Central memory CD8-positive, alpha-beta T cell (primary cell): ENCODE measurements around the gene AGFG1.

Experiments used
- ATAC-seq: fragments of 150-1000 bp; cut with Tn5 transposase; replicated peaks from 2 replicates; pipeline ENCODE4 v1.10.0; 2022; ENCODE audit warnings: mild to moderate bottlenecking, moderate FRiP score, moderate number of reproducible peaks; ENCODE audit not compliant: poor library complexity, severe bottlenecking; ENCODE audit errors: extremely low read depth
- DNase-seq, 2 donors: peaks; one replicate each; pipeline ENCODE4 v3.0.0; 2021; ENCODE audit warnings: low spot score in 2 of 2
- H3K27ac Mint-ChIP-seq: one replicate; pipeline ENCODE4 v1.8.0; 2022; ENCODE audit warnings: low read depth, mild to moderate bottlenecking, moderate library complexity, mixed read lengths
- H3K27me3 Mint-ChIP-seq: one replicate; pipeline ENCODE4 v1.8.0; 2022; ENCODE audit warnings: mixed read lengths
- H3K36me3 Mint-ChIP-seq: one replicate; pipeline ENCODE4 v1.8.0; 2022; ENCODE audit warnings: mild to moderate bottlenecking, moderate library complexity, mixed read lengths; ENCODE audit not compliant: insufficient read depth
- H3K4me1 Mint-ChIP-seq: one replicate; pipeline ENCODE4 v1.8.0; 2022; ENCODE audit warnings: mixed read lengths
- H3K4me3 Mint-ChIP-seq: one replicate; pipeline ENCODE4 v1.8.0; 2022; ENCODE audit warnings: mild to moderate bottlenecking, moderate library complexity, mixed read lengths
- H3K9me3 Mint-ChIP-seq: one replicate; pipeline ENCODE4 v1.8.0; 2022; ENCODE audit warnings: mixed read lengths

The AGFG1 gene

DNA sequence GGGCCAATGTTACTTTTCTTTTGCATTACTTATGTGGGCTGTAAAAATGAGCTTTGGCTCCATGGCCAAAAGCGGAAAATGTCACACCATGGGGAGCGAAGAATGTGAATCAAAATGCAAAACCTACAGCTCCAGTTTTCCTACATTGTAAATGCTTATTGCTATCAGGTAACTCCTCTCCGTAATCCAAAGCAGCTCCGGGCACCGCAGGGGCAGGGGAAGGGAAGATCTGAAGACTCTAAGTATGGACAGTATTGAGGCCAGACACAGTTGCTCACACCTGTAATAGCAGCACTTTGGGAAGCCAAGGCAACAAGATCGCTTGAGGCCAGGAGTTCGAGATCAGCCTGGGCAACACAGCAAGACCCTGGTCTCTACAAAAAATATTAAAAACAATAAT lies 7.1 kb upstream of the AGFG1 start:
- Mint-ChIP-seq H3K4me1 (peaks cover 32% of the 10 kb centered on the region), H3K27me3 (peaks cover 10% of the 10 kb centered on the region), H3K27ac (no peak overlapping the region), H3K9me3 (no peaks in the 10 kb centered on the region), H3K36me3 (no peaks in the 10 kb centered on the region), H3K4me3 (no peak overlapping the region)
- DNase-seq: no peak
- no peak for ATAC-seq

DNA sequence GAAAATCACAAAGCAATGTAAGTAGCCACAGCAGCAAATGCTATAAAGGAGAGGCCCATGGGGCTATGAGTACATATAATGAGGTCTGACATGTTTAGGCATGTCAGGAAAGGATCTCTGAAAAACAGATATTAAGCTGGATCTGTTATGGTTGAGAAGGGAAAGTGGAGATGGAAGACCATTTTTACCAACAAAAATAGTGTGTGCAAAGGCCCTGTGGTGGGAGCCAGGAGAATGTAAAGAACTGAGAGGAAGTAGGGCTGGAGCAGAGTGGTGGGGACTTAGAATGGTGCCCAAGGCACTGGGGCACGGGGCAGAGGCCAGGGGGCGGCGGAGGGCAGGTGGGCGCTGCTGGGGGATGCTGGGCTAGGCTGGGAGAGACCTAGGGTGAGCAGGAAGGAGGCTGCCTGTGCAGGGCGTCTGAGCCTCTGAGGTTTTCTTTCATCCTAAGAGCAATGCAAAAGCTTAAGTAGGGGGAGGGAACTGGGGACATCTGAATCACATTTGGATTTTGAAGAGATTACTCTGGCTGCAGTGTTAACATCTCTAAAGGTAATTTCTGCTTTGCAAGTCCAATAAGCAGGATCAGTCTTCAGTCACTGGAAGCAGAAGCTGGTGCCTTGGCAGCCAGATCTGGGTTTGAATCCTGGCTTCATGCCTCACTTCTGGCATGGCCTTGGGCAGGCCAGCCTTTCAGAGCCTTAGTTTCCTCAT lies 4.9 kb upstream of the AGFG1 start:
- H3K27ac Mint-ChIP-seq: no peak overlapping the region

DNA sequence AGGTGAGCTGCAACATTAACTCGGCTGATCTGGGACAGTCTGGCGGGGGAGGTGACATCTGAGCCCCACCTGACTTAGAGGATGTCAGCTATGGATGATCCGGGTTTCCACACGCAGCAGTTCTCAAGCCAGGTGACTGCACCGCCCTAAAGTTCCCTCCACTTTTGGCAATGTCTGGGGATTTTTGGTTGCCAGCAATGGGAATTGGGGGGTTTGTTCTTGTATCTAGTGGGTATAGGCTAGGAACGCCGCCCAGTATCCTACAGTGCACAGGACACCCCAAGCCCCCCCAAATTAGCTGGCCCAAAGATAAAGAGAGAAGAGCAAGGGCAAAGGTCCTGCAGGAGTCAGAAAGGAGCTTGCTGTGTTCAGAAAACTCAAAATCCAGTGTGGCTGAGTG lies 544 bp upstream of the AGFG1 start:
- Mint-ChIP-seq H3K4me1 (peaks cover 28% of the 10 kb centered on the region), H3K9me3 (no peaks in the 10 kb centered on the region), H3K27ac (peak overlapping the region; percentile 59), H3K27me3 (no peaks in the 10 kb centered on the region), H3K4me3 (peak overlapping the region; percentile 91), H3K36me3 (peaks cover 11% of the 10 kb centered on the region)
- ATAC-seq: no peak
- no peak for DNase-seq

More for the DNA sequence above, 4.9 kb upstream of the AGFG1 start:
- Mint-ChIP-seq H3K4me1 (peaks cover 23% of the 10 kb centered on the region), H3K36me3 (peaks cover 7% of the 10 kb centered on the region), H3K27me3 (peaks cover 3% of the 10 kb centered on the region), H3K9me3 (no peaks in the 10 kb centered on the region), H3K4me3 (no peak overlapping the region)
- ATAC-seq (no peak), DNase-seq (no peak)

DNA sequence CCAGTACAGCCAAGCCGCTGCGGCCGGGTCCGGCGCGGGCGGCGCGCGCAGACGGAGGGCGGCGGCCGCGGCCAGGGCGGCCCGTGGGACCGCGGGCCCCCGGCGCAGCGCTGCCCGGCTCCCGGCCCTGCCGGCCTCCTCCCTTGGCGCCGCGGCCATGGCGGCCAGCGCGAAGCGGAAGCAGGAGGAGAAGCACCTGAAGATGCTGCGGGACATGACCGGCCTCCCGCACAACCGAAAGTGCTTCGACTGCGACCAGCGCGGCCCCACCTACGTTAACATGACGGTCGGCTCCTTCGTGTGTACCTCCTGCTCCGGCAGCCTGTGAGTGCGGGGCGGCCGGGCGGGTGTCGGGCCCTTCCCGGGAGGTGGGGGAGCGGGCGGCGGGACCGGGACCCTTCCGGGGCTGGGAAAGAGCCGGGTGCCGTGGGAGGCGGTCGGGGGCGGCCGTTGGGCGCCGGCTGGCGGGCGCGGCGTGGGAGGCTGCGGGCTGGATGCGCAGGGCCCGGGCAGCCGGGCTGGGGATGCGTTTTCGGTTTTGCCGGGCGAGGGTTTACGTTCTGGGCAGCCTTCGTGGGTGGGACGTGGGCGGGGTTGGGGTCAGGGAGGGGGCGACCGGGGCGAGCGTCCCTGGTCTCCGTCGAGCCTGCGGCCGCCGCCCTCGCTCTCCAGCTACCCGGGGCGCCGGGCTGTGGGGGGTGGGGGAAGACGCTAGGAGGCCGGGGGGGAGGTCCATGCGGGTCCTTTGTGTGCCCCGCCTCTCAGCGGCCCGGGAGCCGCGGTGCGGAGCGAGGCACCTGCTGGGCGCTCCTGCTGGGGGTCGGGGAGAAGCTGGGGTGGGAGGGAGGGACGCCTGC lies 537 bp downstream of the AGFG1 start:
- no peak for DNase-seq
- peak; percentile 60 for ATAC-seq
- Mint-ChIP-seq H3K9me3 (no peaks in the 10 kb centered on the region), H3K27ac (peak overlapping the region; percentile 84), H3K4me3 (peak overlapping the region; percentile 91), H3K27me3 (no peaks in the 10 kb centered on the region), H3K36me3 (peaks cover 13% of the 10 kb centered on the region), H3K4me1 (peaks cover 28% of the 10 kb centered on the region)

- Mint-ChIP-seq H3K36me3 (peaks cover 13% of the 10 kb centered on the region), H3K27me3 (no peaks in the 10 kb centered on the region), H3K4me1 (peaks cover 28% of the 10 kb centered on the region), H3K9me3 (no peaks in the 10 kb centered on the region), H3K27ac (peak overlapping the region; percentile 84), H3K4me3 (peak overlapping the region; percentile 91)
- ATAC-seq (no peak), DNase-seq (no peak)
Measured at GRCh38 chr2:227473122-227473461, 1.1 kb downstream of the AGFG1 start.

- Mint-ChIP-seq H3K4me3 (peak overlapping the region; percentile 91), H3K27ac (peak overlapping the region; percentile 84), H3K4me1 (peaks cover 34% of the 10 kb centered on the region), H3K36me3 (peaks cover 14% of the 10 kb centered on the region), H3K27me3 (no peaks in the 10 kb centered on the region), H3K9me3 (no peaks in the 10 kb centered on the region)
- DNase-seq (no peak), ATAC-seq (no peak)
Measured at GRCh38 chr2:227473806-227474205, 1.9 kb downstream of the AGFG1 start.

- no peak for DNase-seq
- Mint-ChIP-seq H3K4me3 (peak overlapping the region; percentile 43), H3K27me3 (no peaks in the 10 kb centered on the region), H3K4me1 (peaks cover 39% of the 10 kb centered on the region), H3K9me3 (no peaks in the 10 kb centered on the region), H3K27ac (peak overlapping the region; percentile 6), H3K36me3 (peaks cover 15% of the 10 kb centered on the region)
- ATAC-seq: no peak
Measured at GRCh38 chr2:227474410-227474809, 2.5 kb downstream of the AGFG1 start.

DNA sequence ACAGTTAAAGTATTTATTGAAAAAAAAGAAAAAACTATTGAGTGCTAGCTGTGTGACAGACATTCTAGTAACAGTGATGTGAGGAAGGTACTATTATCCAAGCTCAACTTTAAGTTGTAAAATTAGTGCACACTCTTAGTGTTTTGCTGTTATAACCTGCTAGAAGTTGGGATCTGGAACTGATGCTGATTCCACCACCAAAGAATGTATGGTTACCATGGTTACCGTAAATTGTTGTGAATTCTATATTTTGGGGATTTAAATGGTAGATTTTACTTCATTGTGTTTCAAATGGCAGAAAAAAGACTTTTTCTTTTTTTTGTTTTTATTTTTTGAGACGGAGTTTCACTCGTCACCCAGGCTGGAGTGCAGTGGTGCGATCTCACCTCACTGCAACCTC lies 5.3 kb downstream of the AGFG1 start:
- no peak for DNase-seq
- Mint-ChIP-seq H3K36me3 (peaks cover 8% of the 10 kb centered on the region), H3K4me1 (peaks cover 56% of the 10 kb centered on the region), H3K27ac (no peak overlapping the region), H3K9me3 (no peaks in the 10 kb centered on the region), H3K4me3 (no peak overlapping the region), H3K27me3 (no peaks in the 10 kb centered on the region)
- no peak for ATAC-seq

- no peaks in the 10 kb centered on the region for H3K27me3 Mint-ChIP-seq
- no peak for DNase-seq
- peak overlapping the region; percentile 25 for H3K27ac Mint-ChIP-seq
- no peak overlapping the region for H3K4me3 Mint-ChIP-seq
- peak; percentile 59 for ATAC-seq
- H3K36me3 Mint-ChIP-seq: peaks cover 4% of the 10 kb centered on the region
- H3K4me1 Mint-ChIP-seq: peaks cover 49% of the 10 kb centered on the region
- no peaks in the 10 kb centered on the region for H3K9me3 Mint-ChIP-seq
Measured at GRCh38 chr2:227479865-227480475, 8.0 kb downstream of the AGFG1 start.

DNA sequence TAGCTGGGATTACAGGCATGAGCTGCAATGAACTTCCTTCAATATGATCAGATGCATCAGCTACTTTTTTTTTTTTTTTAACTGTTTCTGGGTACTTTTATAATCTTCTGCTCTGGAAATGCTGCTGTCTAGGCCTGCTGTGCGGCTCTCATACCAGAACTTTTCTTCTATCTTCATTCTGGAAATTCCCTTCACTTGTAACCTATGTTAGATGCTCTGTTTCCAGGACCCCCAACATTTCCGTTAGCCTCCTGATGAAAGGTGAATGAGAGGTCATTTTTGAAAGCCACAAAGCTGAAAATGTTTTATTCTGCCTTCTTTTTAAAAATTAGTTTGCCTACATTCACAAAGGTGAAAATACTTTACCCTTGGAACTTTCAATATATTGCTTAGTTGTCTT lies 8.6 kb downstream of the AGFG1 start:
- DNase-seq (no peak), ATAC-seq (peak; percentile 53)
- Mint-ChIP-seq H3K4me3 (peak overlapping the region; percentile 29), H3K9me3 (no peaks in the 10 kb centered on the region), H3K27me3 (no peaks in the 10 kb centered on the region), H3K27ac (peak overlapping the region; percentile 42), H3K4me1 (peaks cover 51% of the 10 kb centered on the region), H3K36me3 (peaks cover 4% of the 10 kb centered on the region)

DNA sequence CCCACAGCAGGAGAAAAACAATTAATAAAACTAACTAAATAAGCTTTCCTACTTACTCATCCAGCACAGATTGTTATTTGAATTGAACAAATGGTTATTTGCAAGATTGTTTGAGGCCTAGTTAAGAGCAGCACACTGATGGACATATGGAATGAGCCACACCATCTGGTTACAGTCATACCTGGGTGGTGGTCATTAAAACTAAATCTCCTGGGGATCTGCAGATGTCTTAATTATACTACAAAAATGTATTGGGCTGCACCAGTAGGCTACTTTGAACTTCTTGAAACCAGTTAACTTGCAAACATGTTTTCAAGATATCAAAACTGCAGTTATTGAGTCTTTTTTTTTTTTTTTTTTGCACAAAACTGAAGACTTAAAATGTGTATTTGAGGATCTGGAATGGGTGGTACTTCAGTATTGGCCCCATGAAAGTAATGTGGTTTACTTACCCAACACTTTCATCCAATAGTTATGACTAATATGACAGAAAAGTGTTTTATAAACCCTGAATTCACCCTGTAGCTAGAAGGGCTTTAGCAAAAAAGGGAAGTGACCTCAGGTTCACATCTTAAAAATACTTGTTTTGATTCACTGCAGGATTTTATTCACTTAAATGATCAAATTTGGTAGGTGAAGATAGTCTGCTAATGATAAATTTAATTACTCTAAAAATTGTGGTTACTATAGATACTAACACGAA lies 10.8 kb downstream of the AGFG1 start:
- no peak for ATAC-seq

GRCh38 chr2:227485429-227485828 lies 13.5 kb downstream of the AGFG1 start:
- no peak for DNase-seq
- Mint-ChIP-seq H3K4me3 (no peak overlapping the region), H3K27ac (no peak overlapping the region), H3K36me3 (peaks cover 2% of the 10 kb centered on the region), H3K4me1 (peaks cover 52% of the 10 kb centered on the region), H3K27me3 (no peaks in the 10 kb centered on the region), H3K9me3 (no peaks in the 10 kb centered on the region)
- no peak for ATAC-seq

More for the DNA sequence above, 10.8 kb downstream of the AGFG1 start:
- peaks cover 5% of the 10 kb centered on the region for H3K36me3 Mint-ChIP-seq
- H3K4me3 Mint-ChIP-seq: no peak overlapping the region
- no peaks in the 10 kb centered on the region for H3K9me3 Mint-ChIP-seq
- peaks cover 59% of the 10 kb centered on the region for H3K4me1 Mint-ChIP-seq
- no peaks in the 10 kb centered on the region for H3K27me3 Mint-ChIP-seq
- DNase-seq: no peak
- peak overlapping the region; percentile 49 for H3K27ac Mint-ChIP-seq
